AG09309 (cell line): Measurements from ENCODE around the gene PI16.

ENCODE experiments used
- DNase-seq: peaks from one replicate; pipeline ENCODE4 v3.0.0-alpha.2; 2010; ENCODE audit warnings: low read depth
- H3K4me3 ChIP-seq: 2 replicates; pipeline ENCODE4 v1.5.1; 2011; ENCODE audit warnings: mild to moderate bottlenecking, low read depth, low read length, moderate library complexity; ENCODE audit not compliant: control insufficient read depth
- CTCF ChIP-seq: IDR thresholded peaks from 2 replicates; pipeline ENCODE4 v1.5.1; 2011; ENCODE audit warnings: mild to moderate bottlenecking, low read depth, low read length, inconsistent platforms; ENCODE audit not compliant: insufficient read depth, control insufficient read depth; ENCODE audit errors: missing control alignments

Gene PI16

GRCh38 chr6:36976931-36977330, 22.4 kb downstream of the PI16 start:
- DNase-seq = no peak
- H3K4me3 ChIP-seq = no peak overlapping the region
- no peak for TF ChIP-seq CTCF

GRCh38 chr6:36977470-36977941, 23.0 kb downstream of the PI16 start:
- peak; percentile 48 for TF ChIP-seq CTCF
- no peak for DNase-seq
- H3K4me3 ChIP-seq = no peak overlapping the region

GRCh38 chr6:36978421-36979346, 24.1 kb downstream of the PI16 start:
- no peak for DNase-seq
- no peak overlapping the region for H3K4me3 ChIP-seq
- no peak for TF ChIP-seq CTCF

- H3K4me3 ChIP-seq = no peak overlapping the region
- peak; percentile 18 for DNase-seq
- TF ChIP-seq CTCF = peak; percentile 86
These were observed 24.8 kb downstream of the PI16 start for GRCh38 chr6:36979347-36979742.

GRCh38 chr6:36980129-36980528, 25.6 kb downstream of the PI16 start:
- no peak overlapping the region for H3K4me3 ChIP-seq
- TF ChIP-seq CTCF = no peak
- no peak for DNase-seq

- DNase-seq = no peak
- no peak overlapping the region for H3K4me3 ChIP-seq
- TF ChIP-seq CTCF = peak; percentile 7
These were observed 26.5 kb downstream of the PI16 start for GRCh38 chr6:36980876-36981619.
